CD8-positive, alpha-beta memory T cell (primary cell): ENCODE measurements around the gene SLC18A3. TPM values are rescaled to one million over a fixed set of nuclear protein-coding genes. Genes with fewer than 3 reads are reported as not detected.

Experiments
- CTCF ChIA-PET: fragments of 350-600 bp; sonication (Branson Sonifier 250); formaldehyde crosslinking; loops from one replicate; lab custom pipeline; 2021; ENCODE audit warnings: antibody characterized with exemption; lab: Charles Lee
- POLR2A ChIA-PET: fragments of 350-600 bp; sonication (Branson Sonifier 250); formaldehyde crosslinking; loops from one replicate; lab custom pipeline; 2021; ENCODE audit warnings: antibody characterized with exemption; lab: Charles Lee
- DNase-seq, 5 donors: peaks; one replicate each; pipeline versions ENCODE4 v3.0.0 to v3.0.0-alpha.2; 2020 to 2022; ENCODE audit warnings: mixed read lengths in 1 of 5
- H3K27ac ChIP-seq: one replicate; pipeline ENCODE4 v1.7.0; 2013; ENCODE audit warnings: low read depth, mild to moderate bottlenecking, low read length, moderate library complexity
- H3K27me3 ChIP-seq: 2 replicates; pipeline ENCODE4 v1.7.0; 2013; ENCODE audit warnings: low read length, mild to moderate bottlenecking; ENCODE audit not compliant: insufficient read depth, poor library complexity, severe bottlenecking
- H3K36me3 ChIP-seq: 2 replicates; pipeline ENCODE4 v1.7.0; 2013; ENCODE audit warnings: mild to moderate bottlenecking, low read length, moderate library complexity; ENCODE audit not compliant: insufficient read depth
- H3K4me1 ChIP-seq: 2 replicates; pipeline ENCODE4 v1.7.0; 2013; ENCODE audit warnings: mild to moderate bottlenecking, low read length, moderate library complexity; ENCODE audit not compliant: insufficient read depth
- H3K4me3 ChIP-seq: 2 replicates; pipeline ENCODE4 v1.7.0; 2013; ENCODE audit warnings: mild to moderate bottlenecking, low read length
- H3K9me3 ChIP-seq: 2 replicates; pipeline ENCODE4 v1.7.0; 2013; ENCODE audit warnings: mild to moderate bottlenecking, low read length
- H3K27ac Mint-ChIP-seq, 8 donors: one replicate each; pipeline ENCODE4 v1.8.0; 2020 to 2021; ENCODE audit warnings: mixed read lengths in 8 of 8, mild to moderate bottlenecking in 6 of 8, inconsistent platforms in 3 of 8, moderate library complexity in 3 of 8
- H3K27me3 Mint-ChIP-seq, 2 donors: one replicate each; pipeline ENCODE4 v1.8.0; 2020 to 2021; ENCODE audit warnings: mixed read lengths in 2 of 2, mild to moderate bottlenecking in 1 of 2, moderate library complexity in 1 of 2
- H3K36me3 Mint-ChIP-seq, 3 donors: one replicate each; pipeline ENCODE4 v1.8.0; 2020 to 2021; ENCODE audit warnings: mixed read lengths in 3 of 3, inconsistent platforms in 1 of 3, mild to moderate bottlenecking in 1 of 3
- H3K4me1 Mint-ChIP-seq, 3 donors: one replicate each; pipeline ENCODE4 v1.8.0; 2020 to 2021; ENCODE audit warnings: mixed read lengths in 3 of 3, inconsistent platforms in 1 of 3, mild to moderate bottlenecking in 1 of 3
- H3K4me3 Mint-ChIP-seq, 7 donors: one replicate each; pipeline ENCODE4 v1.8.0; 2020 to 2021; ENCODE audit warnings: mixed read lengths in 7 of 7, mild to moderate bottlenecking in 6 of 7, moderate library complexity in 4 of 7, inconsistent platforms in 2 of 7
- H3K9me3 Mint-ChIP-seq, 5 donors: one replicate each; pipeline ENCODE4 v1.8.0; 2020 to 2022; ENCODE audit warnings: mixed read lengths in 5 of 5, mild to moderate bottlenecking in 3 of 5, moderate library complexity in 2 of 5, inconsistent platforms in 1 of 5
- polyA plus RNA-seq: library from polyadenylated mRNA; unstranded; fragments of 300-500 nt; fragmentation: Illumina TruSeq; gene quantifications from one replicate; pipeline ENCODE4 v1.2.3, GENCODE V29; 2021
- total RNA-seq, 2 experiments: library from RNA; stranded (reverse); gene quantifications; one replicate each; pipeline ENCODE4 v1.2.3, GENCODE V29; 2021

Gene SLC18A3
- total and polyA plus RNA-seq, 3 experiments from 2014 or later, result not detected

GRCh38 chr10:49610458-49611165 is 502 bp downstream of the SLC18A3 start:
- Mint-ChIP-seq H3K27ac (no peak overlapping the region), H3K36me3 (no peaks in the 10 kb centered on the region), H3K9me3 (peaks cover 0 to 15% (median 9%) of the 10 kb centered on the region in 5 donors), H3K4me1 (peaks cover 15 to 19% (median 18%) of the 10 kb centered on the region in 3 donors), H3K4me3 (no peak overlapping the region), H3K27me3 (peaks cover 51 to 72% of the 10 kb centered on the region in 2 donors)
- ChIA-PET CTCF (no interaction called here), POLR2A (no interaction called here)
- Histone ChIP-seq H3K36me3 (no peaks in the 10 kb centered on the region), H3K27ac (no peak overlapping the region), H3K27me3 (peaks cover 17% of the 10 kb centered on the region), H3K4me3 (no peak overlapping the region), H3K9me3 (no peaks in the 10 kb centered on the region), H3K4me1 (no peaks in the 10 kb centered on the region)
- DNase-seq, result no peak

DNA sequence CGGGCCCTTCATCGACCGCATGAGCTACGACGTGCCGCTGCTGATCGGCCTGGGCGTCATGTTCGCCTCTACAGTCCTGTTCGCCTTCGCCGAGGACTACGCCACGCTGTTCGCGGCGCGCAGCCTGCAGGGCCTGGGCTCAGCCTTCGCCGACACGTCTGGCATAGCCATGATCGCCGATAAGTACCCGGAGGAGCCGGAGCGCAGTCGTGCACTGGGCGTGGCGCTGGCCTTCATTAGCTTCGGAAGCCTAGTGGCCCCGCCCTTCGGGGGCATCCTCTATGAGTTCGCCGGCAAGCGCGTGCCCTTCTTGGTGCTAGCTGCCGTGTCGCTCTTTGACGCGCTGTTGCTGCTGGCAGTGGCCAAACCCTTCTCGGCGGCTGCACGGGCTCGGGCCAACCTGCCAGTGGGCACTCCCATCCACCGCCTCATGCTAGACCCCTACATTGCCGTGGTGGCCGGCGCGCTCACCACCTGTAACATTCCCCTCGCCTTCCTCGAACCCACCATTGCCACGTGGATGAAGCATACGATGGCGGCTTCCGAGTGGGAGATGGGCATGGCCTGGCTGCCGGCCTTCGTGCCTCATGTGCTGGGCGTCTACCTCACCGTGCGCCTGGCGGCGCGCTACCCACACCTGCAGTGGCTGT is 1.2 kb downstream of the SLC18A3 start:
- H3K36me3 ChIP-seq, result no peaks in the 10 kb centered on the region
- DNase-seq, result no peak
- no peak overlapping the region for H3K4me3 ChIP-seq
- H3K9me3 ChIP-seq, result no peaks in the 10 kb centered on the region
- Mint-ChIP-seq H3K27me3 (peaks cover 52 to 75% of the 10 kb centered on the region in 2 donors), H3K4me1 (peaks cover 15 to 20% (median 18%) of the 10 kb centered on the region in 3 donors), H3K4me3 (no peak overlapping the region), H3K27ac (peak overlapping the region in 1 of 8 donors; percentile 58), H3K36me3 (no peaks in the 10 kb centered on the region), H3K9me3 (peaks cover 0 to 14% (median 6%) of the 10 kb centered on the region in 5 donors)
- CTCF ChIA-PET, result no interaction called here
- H3K4me1 ChIP-seq, result no peaks in the 10 kb centered on the region
- no peak overlapping the region for H3K27ac ChIP-seq
- peaks cover 17% of the 10 kb centered on the region for H3K27me3 ChIP-seq
- POLR2A ChIA-PET, result no interaction called here

GRCh38 chr10:49611816-49612512 is 1.9 kb downstream of the SLC18A3 start:
- no peaks in the 10 kb centered on the region for H3K36me3 Mint-ChIP-seq

DNA sequence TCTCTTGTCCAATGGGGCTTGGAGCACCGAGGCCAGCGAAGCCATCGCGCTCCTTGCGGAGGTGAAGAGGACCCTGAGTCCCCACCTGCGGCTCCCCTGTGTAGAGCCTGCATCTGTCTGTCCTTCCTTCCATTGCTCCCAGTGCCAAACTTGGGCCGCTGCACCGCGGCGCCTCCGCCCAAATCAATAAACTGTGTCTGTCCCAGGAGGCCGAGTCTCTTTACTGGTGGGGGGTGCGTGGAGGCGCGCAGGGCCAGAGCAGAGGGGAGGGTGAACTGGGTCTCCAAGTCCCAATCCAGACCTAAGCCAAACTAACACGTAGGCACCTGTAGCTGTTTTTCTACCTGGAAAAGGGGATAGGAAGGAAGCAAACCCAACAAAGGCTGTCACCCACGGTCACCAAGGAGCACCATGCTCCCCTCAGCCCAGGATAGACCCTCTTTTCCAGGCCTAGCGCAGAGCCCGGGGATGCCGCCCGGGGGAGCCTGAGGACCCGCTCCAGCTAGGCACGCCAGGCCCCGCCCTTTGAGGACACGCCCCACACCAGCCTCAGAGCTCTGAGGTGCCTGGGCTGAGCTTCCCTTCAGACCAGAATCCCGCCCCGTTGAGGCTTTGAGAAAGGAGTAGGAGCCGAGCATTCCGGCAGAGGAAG is 2.5 kb downstream of the SLC18A3 start:
- peaks cover 9 to 12% (median 12%) of the 10 kb centered on the region in 3 donors for H3K4me1 Mint-ChIP-seq
- Histone ChIP-seq H3K9me3 (no peaks in the 10 kb centered on the region), H3K27ac (no peak overlapping the region), H3K4me1 (no peaks in the 10 kb centered on the region), H3K36me3 (no peaks in the 10 kb centered on the region), H3K27me3 (peaks cover 19% of the 10 kb centered on the region), H3K4me3 (no peak overlapping the region)
- peak overlapping the region in 1 of 8 donors; percentile 68 for H3K27ac Mint-ChIP-seq
- H3K36me3 Mint-ChIP-seq, result no peaks in the 10 kb centered on the region
- ChIA-PET CTCF (no interaction called here), POLR2A (no interaction called here)
- no peak overlapping the region for H3K4me3 Mint-ChIP-seq
- peaks cover 0 to 13% (median 5%) of the 10 kb centered on the region in 5 donors for H3K9me3 Mint-ChIP-seq
- H3K27me3 Mint-ChIP-seq, result peaks cover 52 to 77% of the 10 kb centered on the region in 2 donors
- no peak for DNase-seq

More at GRCh38 chr10:49611816-49612512, 1.9 kb downstream of the SLC18A3 start:
- Mint-ChIP-seq H3K4me1 (peaks cover 12 to 16% (median 14%) of the 10 kb centered on the region in 3 donors), H3K27ac (peak overlapping the region in 2 of 8 donors; percentile 58 to 68), H3K27me3 (peaks cover 53 to 76% of the 10 kb centered on the region in 2 donors), H3K4me3 (peak overlapping the region in 1 of 7 donors; percentile 46), H3K9me3 (peaks cover 0 to 13% (median 5%) of the 10 kb centered on the region in 5 donors)
- CTCF ChIA-PET, result no interaction called here
- no peak overlapping the region for H3K4me3 ChIP-seq
- POLR2A ChIA-PET, result no interaction called here
- H3K9me3 ChIP-seq, result no peaks in the 10 kb centered on the region
- peaks cover 21% of the 10 kb centered on the region for H3K27me3 ChIP-seq
- no peaks in the 10 kb centered on the region for H3K4me1 ChIP-seq
- H3K27ac ChIP-seq, result no peak overlapping the region
- H3K36me3 ChIP-seq, result no peaks in the 10 kb centered on the region
- DNase-seq, result no peak

DNA sequence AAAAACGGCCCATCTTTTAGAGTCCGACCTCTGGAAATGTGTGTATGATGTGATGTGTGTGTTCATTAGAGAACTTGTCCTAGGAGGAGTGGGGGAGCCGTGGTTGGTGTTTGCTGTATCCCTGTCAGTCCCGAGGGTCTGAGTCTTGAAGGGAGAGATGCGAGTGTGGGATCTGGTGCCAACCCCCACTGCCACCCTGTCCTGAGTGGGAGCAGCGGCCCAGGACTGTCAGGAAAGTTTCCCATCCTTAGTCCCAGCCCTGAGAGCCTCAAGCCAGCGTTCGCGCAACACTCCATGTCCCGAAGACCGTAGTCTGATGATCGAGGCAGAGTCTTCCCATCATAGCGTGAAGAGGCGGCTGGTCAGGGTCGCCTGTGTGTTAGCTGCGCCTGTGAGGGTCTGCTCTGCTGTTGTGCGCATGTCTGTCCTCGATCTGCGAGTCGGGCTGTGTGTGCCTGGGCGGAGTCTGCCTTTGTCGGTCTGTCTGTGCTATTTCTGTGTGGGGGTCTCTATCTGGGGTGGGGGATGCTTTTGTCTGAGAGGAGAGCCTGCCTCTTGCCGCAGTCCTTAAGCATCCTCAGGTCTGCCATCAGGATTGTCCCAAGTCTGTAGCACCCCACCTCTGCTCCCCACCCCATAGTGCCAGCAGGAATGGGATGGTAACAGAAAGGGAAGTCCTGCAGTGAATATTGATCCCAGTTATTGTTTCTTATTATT is 3.2 kb downstream of the SLC18A3 start:
- CTCF ChIA-PET, result no interaction called here
- H3K4me1 Mint-ChIP-seq, result peaks cover 9 to 12% (median 12%) of the 10 kb centered on the region in 3 donors
- H3K27me3 Mint-ChIP-seq, result peaks cover 49 to 78% of the 10 kb centered on the region in 2 donors
- H3K27me3 ChIP-seq, result peaks cover 16% of the 10 kb centered on the region
- POLR2A ChIA-PET, result no interaction called here
- H3K27ac ChIP-seq, result no peak overlapping the region
- DNase-seq, result no peak
- H3K9me3 ChIP-seq, result no peaks in the 10 kb centered on the region
- H3K36me3 ChIP-seq, result no peaks in the 10 kb centered on the region
- H3K9me3 Mint-ChIP-seq, result peaks cover 0 to 13% (median 5%) of the 10 kb centered on the region in 5 donors
- H3K4me3 Mint-ChIP-seq, result no peak overlapping the region
- H3K36me3 Mint-ChIP-seq, result no peaks in the 10 kb centered on the region
- no peaks in the 10 kb centered on the region for H3K4me1 ChIP-seq
- no peak overlapping the region for H3K27ac Mint-ChIP-seq
- no peak overlapping the region for H3K4me3 ChIP-seq

- H3K4me3 Mint-ChIP-seq, result peak within 1 kb of the TSS in 1 of 7 donors; percentile 16
- Histone ChIP-seq H3K9me3 (no peaks in the 10 kb centered on the region), H3K27me3 (peaks cover 16% of the 10 kb centered on the region), H3K4me3 (no peak within 1 kb of the TSS), H3K4me1 (no peaks in the 10 kb centered on the region), H3K36me3 (no peaks in the 10 kb centered on the region), H3K27ac (no peak within 1 kb of the TSS)
- ChIA-PET CTCF (no interaction called here), POLR2A (no interaction called here)
- H3K9me3 Mint-ChIP-seq, result peaks cover 0 to 13% (median 4%) of the 10 kb centered on the region in 5 donors
- peaks cover 49 to 78% of the 10 kb centered on the region in 2 donors for H3K27me3 Mint-ChIP-seq
- H3K36me3 Mint-ChIP-seq, result no peaks in the 10 kb centered on the region
- peaks cover 9 to 12% (median 10%) of the 10 kb centered on the region in 3 donors for H3K4me1 Mint-ChIP-seq
- DNase-seq, result no peak
- no peak within 1 kb of the TSS for H3K27ac Mint-ChIP-seq
These were observed 3.8 kb downstream of the SLC18A3 start, which contains the start of gene CHAT for GRCh38 chr10:49613882-49614241. CHAT (plus strand) TSS chr10:49614037; CDS start chr10:49614190, 153 bp downstream.
